Adipocyte (in vitro differentiated cells): ENCODE measurements around the gene SNAPC2.

Source experiments
- DNase-seq: peaks from one replicate; pipeline ENCODE4 v3.0.0-alpha.2; 2015; ENCODE audit warnings: low read depth
- H3K27me3 ChIP-seq: replicated peaks from 2 replicates; pipeline ENCODE4 v1.7.0; 2013; ENCODE audit warnings: mild to moderate bottlenecking, low read length, moderate library complexity; ENCODE audit not compliant: control insufficient read depth, insufficient read depth
- H3K36me3 ChIP-seq: 2 replicates; pipeline ENCODE4 v1.7.0; 2013; ENCODE audit warnings: low read length, mild to moderate bottlenecking, moderate library complexity; ENCODE audit not compliant: control insufficient read depth, insufficient read depth, severe bottlenecking
- H3K4me1 ChIP-seq: 2 replicates; pipeline ENCODE4 v1.7.0; 2013; ENCODE audit warnings: mild to moderate bottlenecking, low read length, moderate library complexity; ENCODE audit not compliant: control insufficient read depth, insufficient read depth
- H3K4me3 ChIP-seq: 2 replicates; pipeline ENCODE4 v1.7.0; 2013; ENCODE audit warnings: mild to moderate bottlenecking, low read length, moderate library complexity
- H3K9ac ChIP-seq: 2 replicates; pipeline ENCODE4 v1.7.0; 2013; ENCODE audit warnings: mild to moderate bottlenecking, low read length, moderate library complexity
- H3K9me3 ChIP-seq: 2 replicates; pipeline ENCODE4 v1.7.0; 2013; ENCODE audit warnings: mild to moderate bottlenecking, low read length, moderate library complexity; ENCODE audit not compliant: control insufficient read depth

Gene SNAPC2

DNA sequence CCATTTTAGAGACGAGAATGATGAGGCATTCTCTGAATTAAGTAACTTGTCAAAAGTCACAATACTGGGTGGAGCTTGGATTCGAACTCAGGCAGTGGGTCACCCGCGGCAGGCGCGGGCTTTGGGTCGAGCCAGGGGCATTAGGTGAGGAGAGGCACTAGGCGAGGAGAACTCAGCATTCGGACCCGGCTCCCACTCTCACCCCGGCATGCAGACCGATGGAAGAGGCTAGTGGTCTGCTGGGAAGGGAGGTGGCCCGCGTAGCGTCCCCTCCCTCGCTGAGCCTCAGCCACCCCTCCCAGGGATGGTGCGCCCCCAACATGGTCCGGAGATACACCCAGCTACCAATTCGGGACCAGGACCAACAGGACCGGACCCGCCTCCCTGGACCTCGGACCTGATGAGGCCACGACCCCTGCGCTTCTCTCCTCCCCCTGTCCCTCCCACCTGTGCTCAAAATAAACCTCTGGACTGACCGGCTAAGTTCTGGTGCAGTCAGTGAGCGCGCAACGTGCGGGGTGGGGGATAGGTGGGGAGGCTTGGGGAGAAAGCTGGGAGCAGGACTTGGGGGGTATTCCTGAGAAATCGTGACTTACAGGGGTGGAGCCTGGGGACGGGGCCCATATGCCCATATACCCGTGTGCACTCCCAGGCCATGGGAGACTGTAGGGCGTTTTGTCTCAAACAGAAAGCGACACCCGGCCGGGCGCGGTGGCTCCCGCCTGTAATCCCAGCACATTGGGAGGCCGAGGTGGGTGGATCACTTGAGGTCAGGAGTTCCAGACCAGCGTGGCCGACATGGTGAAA lies 1.3 kb upstream of the SNAPC2 start:
- no peak for DNase-seq
- H3K4me1 ChIP-seq = peaks cover 21% of the 10 kb centered on the region
- H3K9me3 ChIP-seq = no peaks in the 10 kb centered on the region
- H3K4me3 ChIP-seq = no peak overlapping the region
- no peaks in the 10 kb centered on the region for H3K27me3 ChIP-seq
- H3K36me3 ChIP-seq = peaks cover 12% of the 10 kb centered on the region
- no peak overlapping the region for H3K9ac ChIP-seq

DNA sequence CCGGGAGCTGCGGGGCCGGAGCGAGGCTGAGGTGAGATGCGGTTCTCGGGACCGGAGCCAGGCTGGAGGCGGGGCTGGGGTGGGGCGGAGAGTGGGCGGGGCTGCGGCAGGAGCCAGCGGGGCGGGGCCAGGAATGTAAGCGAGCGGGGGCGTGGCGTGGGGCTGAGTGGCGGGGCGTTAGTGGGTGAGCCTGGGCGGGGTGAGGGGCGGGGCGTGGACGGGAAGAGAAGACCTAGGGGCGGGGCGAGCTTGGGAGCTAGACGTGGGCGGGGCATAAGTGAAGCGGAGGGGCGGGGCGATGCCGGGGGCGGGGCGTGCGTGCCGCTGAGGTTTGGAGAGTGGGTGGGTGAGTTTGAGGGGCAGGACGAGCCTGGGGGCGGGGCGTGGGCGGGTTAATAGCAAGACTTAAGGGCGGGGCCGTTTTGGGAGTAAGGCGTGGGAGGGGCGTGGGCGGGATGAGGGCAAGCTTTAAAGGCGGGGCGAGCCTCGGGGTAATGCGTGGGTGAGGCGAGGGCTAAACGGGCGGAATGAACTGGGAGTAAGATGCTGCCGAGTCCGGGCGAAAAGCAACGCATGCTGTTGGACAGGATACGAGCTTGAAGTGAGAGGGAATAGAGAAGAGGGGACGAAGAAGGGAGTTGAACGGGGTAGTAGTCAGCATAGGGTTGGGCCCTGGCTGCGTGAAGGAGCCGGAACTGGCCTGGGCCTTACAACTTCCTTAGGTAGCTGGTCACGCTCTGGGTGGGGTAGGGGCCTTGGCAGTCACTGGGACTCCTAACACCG lies 572 bp downstream of the SNAPC2 start:
- H3K4me1 ChIP-seq = peaks cover 18% of the 10 kb centered on the region
- peak overlapping the region; percentile 86 for H3K9ac ChIP-seq
- peak overlapping the region; percentile 87 for H3K4me3 ChIP-seq
- H3K27me3 ChIP-seq = no peaks in the 10 kb centered on the region
- peaks cover 12% of the 10 kb centered on the region for H3K36me3 ChIP-seq
- no peaks in the 10 kb centered on the region for H3K9me3 ChIP-seq
- peak; percentile 100 for DNase-seq

DNA sequence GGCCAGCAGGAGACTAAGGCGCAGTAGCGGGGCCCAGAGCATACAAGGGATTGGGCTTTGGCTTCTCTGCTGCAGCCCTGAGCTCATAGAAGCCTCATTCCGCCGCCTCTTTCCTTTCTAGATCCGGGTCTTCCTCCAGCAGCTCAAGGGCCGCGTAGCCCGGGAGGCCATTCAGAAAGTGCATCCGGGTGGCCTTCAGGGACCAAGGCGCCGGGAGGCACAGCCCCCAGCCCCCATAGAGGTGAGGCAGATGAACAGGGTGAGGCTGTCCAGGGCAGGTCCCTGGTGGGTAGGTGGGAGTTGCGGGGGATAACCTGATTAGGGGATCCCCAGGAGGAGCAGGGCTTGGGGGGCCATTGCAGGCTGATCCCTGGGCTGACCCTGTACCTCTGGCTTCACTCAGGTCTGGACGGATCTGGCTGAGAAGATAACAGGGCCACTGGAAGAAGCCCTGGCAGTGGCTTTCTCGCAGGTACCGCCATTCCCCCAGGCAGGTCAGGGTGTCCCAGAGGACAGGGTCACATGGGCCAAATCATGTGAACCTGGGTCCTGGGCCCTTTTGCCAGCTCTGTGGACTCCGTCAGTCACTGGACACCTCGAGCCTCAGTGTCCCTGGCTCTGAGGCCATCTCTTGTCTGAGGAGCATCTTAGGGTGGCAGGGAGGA lies 1.3 kb downstream of the SNAPC2 start:
- no peaks in the 10 kb centered on the region for H3K9me3 ChIP-seq
- no peak for DNase-seq
- H3K9ac ChIP-seq = peak overlapping the region; percentile 86
- H3K36me3 ChIP-seq = peaks cover 12% of the 10 kb centered on the region
- H3K4me3 ChIP-seq = peak overlapping the region; percentile 87
- no peaks in the 10 kb centered on the region for H3K27me3 ChIP-seq
- peaks cover 18% of the 10 kb centered on the region for H3K4me1 ChIP-seq

DNA sequence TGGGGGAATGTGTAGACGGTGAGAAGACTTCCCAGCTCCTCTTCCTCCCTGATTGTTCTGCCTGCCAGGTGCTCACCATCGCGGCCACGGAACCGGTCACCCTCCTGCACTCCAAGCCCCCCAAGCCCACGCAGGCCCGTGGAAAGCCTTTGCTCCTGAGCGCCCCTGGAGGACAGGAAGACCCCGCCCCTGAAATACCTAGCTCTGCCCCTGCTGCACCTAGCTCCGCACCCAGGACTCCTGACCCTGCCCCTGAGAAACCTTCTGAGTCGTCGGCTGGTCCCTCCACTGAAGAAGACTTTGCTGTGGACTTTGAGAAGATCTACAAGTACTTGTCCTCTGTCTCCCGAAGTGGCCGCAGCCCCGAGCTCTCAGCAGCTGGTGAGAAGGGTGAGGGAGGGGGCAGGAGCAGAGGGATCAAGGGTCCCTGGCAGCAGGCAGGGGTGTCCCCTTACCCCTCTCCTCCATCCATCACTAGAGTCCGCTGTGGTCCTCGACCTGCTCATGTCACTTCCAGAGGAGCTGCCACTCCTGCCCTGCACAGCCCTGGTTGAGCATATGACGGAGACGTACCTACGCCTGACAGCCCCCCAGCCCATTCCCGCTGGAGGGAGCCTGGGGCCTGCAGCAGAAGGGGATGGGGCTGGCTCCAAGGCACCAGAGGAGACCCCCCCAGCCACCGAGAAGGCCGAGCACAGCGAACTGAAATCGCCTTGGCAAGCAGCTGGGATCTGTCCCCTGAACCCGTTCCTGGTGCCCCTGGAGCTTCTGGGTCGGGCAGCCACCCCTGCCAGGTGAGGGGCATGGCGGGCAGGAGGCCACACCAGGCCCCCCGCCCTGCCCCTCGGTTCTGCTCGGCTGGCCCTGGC lies 2.1 kb downstream of the SNAPC2 start:
- Histone ChIP-seq H3K9me3 (no peaks in the 10 kb centered on the region), H3K4me3 (peak overlapping the region; percentile 87), H3K27me3 (no peaks in the 10 kb centered on the region), H3K36me3 (peaks cover 12% of the 10 kb centered on the region), H3K4me1 (peaks cover 24% of the 10 kb centered on the region), H3K9ac (peak overlapping the region; percentile 86)
- no peak for DNase-seq

DNA sequence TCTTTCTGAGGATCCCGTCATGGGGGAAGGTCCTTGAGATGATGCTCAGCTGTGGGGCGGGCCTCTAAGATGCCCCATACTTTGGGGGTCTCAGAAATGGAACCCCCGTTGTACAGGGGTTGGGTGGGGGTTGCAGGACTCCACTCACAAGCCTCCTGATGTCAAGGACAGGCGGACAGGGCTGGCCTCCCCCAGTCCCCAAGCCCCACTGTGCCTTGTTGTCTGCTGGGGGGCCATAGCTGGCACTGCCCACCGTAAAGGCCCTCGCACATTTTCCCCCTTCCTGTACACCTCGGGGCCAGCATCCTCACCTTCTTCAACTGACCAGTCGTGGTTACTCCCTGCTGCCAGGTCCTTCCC lies 2.7 kb downstream of the SNAPC2 start:
- no peaks in the 10 kb centered on the region for H3K9me3 ChIP-seq
- no peak overlapping the region for H3K4me3 ChIP-seq
- peaks cover 12% of the 10 kb centered on the region for H3K36me3 ChIP-seq
- peaks cover 24% of the 10 kb centered on the region for H3K4me1 ChIP-seq
- H3K27me3 ChIP-seq = no peaks in the 10 kb centered on the region
- no peak for DNase-seq
- H3K9ac ChIP-seq = peak overlapping the region; percentile 42

DNA sequence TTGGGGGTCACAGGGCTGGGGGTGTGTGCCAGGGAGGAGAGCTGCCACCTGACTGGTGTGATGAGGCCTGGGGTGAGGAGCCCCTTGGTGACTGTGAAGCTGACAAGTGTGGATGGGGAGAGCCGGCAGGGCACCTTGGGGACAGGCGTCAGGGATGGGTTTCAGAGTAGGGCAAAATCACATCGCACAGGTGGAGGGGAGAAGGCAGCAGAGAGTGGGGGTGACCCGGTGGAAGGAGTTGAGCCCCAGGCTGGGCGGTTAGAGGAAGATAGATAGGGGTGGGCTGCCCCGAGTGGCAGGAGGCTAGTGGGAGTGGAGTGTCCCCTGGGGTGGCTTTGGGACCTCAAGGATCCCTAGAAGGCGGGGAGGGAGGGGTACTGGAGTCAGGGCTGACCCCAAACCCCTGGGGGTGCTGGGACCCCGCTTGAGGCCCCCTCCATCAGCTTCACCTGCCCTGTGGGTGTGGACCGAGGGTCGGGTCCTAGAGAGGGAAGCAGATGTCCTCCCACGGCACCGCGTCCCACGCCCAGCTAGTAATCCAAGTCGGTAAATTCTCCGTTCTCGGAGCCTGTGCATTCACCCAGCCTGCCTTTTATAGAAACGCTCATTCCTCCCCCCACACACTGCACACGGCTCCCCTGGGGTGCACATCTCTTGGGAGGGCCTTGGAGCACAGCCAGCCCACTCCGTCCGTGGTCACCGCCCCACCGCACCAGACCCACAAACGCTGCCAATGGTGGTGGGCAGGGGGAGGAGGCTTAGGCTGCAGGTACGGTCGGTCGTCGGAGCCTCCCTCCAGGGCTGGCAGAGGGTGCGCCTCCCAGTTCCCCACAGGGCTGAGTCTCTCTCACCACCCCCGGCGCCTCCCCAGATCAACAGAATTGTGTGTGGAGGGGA lies 3.4 kb downstream of the SNAPC2 start:
- no peak for DNase-seq
- Histone ChIP-seq H3K9ac (peak overlapping the region; percentile 42), H3K36me3 (peaks cover 12% of the 10 kb centered on the region), H3K9me3 (no peaks in the 10 kb centered on the region), H3K4me1 (peaks cover 30% of the 10 kb centered on the region), H3K27me3 (no peaks in the 10 kb centered on the region), H3K4me3 (no peak overlapping the region)

DNA sequence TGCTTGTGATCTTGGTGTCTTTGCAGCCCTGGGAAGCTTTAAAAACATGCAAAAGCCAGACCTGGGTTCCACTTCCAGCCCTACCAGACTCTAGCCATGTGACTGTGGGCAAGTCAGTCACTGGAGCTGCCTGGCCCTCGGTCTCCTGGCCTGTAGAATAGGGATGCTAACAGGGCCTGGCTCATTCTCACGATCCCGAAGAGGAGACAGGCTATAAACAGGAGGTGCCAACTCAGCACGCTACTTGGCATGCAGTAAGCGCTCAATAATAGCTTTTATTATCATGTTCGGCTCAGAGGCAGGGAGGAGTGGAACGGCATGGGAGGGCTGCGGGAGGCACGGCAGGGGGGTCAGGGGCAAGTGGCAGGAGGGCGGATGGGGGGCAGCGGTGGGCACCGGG lies 4.1 kb downstream of the SNAPC2 start:
- Histone ChIP-seq H3K9me3 (no peaks in the 10 kb centered on the region), H3K9ac (no peak overlapping the region), H3K36me3 (peaks cover 12% of the 10 kb centered on the region), H3K27me3 (no peaks in the 10 kb centered on the region), H3K4me3 (no peak overlapping the region), H3K4me1 (peaks cover 36% of the 10 kb centered on the region)
- DNase-seq = no peak

DNA sequence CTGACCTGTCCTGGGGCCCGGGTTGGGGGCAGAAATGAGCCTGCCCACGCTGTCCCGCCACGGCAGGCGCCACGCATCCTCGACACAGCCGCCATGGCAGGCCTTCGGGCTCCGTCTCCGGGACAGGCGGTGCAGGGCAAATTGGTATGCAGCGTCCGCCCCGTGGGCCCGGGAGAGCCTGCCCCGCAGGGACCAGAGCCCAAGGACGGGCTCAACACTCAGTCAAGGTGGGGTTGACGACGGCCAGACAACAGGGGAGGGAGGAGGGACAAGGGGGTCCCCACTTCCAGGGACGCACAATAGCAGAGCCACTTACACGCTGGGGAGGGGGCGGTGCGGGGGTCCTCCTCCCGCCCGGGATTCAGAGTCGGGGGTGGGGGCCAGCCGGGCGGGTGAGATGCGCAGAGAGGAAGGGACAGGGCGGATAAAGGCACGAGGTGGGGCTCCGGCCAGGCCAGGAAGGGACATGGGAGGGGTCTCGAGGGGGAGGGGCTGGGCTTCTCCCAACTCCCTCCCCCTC lies 4.6 kb downstream of the SNAPC2 start:
- no peak for DNase-seq
- no peak overlapping the region for H3K4me3 ChIP-seq
- no peaks in the 10 kb centered on the region for H3K9me3 ChIP-seq
- no peak overlapping the region for H3K9ac ChIP-seq
- H3K4me1 ChIP-seq = peaks cover 38% of the 10 kb centered on the region
- no peaks in the 10 kb centered on the region for H3K27me3 ChIP-seq
- H3K36me3 ChIP-seq = peaks cover 12% of the 10 kb centered on the region

DNA sequence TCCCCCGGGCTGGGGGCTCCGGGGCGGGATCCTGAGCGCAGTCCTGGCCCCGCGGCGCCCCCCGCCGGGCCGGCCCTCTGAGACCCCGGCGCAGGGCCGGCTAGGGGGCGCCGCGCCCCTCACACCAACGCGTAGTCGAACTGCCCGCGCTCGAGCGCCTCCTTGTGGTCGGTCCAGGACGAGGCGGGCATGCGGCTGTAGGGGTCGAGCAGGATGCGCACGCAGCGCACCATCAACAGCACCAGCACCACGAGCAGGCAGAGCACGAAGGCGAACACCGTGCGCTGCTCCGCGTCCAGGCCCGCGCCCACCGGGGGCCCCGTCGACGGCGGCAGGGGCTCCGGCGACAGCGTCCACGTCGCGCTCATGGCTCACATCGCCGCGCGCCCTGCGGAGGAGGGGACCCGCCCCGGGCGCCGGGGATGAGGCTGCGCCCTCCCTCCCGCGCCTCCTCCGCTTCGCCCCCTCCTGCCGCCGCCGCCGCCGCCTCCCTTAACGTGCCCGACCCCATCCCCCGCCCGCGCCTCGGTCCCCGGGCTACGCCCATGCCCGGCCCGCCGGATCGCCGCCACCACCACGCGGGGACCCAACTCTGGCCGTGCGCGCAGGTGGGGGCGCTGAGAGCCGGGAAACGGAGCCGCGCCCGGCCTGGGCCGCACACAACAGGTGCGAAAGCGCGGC lies 5.2 kb downstream of the SNAPC2 start:
- no peak overlapping the region for H3K9ac ChIP-seq
- no peaks in the 10 kb centered on the region for H3K9me3 ChIP-seq
- peaks cover 36% of the 10 kb centered on the region for H3K4me1 ChIP-seq
- peaks cover 14% of the 10 kb centered on the region for H3K36me3 ChIP-seq
- H3K27me3 ChIP-seq = no peaks in the 10 kb centered on the region
- peak overlapping the region; percentile 56 for H3K4me3 ChIP-seq
- DNase-seq = peak; percentile 89
